ENCODE results near the gene ZCWPW1.

ZCWPW1 gene, protein sequence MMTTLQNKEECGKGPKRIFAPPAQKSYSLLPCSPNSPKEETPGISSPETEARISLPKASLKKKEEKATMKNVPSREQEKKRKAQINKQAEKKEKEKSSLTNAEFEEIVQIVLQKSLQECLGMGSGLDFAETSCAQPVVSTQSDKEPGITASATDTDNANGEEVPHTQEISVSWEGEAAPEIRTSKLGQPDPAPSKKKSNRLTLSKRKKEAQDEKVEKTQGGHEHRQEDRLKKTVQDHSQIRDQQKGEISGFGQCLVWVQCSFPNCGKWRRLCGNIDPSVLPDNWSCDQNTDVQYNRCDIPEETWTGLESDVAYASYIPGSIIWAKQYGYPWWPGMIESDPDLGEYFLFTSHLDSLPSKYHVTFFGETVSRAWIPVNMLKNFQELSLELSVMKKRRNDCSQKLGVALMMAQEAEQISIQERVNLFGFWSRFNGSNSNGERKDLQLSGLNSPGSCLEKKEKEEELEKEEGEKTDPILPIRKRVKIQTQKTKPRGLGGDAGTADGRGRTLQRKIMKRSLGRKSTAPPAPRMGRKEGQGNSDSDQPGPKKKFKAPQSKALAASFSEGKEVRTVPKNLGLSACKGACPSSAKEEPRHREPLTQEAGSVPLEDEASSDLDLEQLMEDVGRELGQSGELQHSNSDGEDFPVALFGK

DNA sequence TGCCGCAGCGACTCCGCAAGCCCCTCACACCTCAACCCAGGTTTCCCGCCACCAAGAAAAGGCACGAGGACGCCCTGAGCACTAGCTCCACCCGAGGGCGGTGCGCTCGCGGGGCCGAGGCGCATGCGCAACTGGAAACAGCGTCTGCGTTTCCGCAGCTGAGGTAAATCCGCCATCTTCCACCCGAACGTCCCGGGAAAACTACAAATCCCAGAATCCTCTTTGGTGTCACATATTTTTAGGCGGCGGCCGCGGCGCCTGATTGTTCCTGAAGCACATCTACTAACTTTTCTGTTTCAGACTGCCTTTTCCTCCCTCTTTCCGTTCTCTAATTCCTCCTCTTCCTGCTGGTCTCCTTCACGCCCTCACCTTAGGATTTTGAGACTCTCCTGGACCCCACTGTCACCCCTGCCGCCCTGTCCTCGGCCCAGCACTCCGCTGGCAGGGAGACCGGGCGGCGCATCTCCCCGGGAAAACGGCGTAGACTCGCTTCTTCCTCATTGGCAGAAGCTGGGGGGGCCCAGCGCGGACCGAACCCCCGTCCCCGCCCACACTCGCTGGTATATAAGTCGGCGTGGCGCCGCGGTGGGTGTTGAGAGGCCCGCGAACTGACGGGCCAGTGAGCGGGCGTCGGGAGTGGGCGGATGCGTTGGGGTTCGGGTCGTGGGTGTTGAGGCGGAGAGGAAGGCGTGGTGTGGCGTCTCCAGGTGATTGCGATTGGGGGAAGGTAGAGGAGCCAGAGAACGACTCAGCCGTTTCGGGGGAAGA, at the start of gene ZCWPW1:
TSS of gene ZCWPW1 (minus strand) at position 505 of the 768 bp plus-strand sequence. CDS start 8,054 bp downstream, outside the sequence.
- H3K27me3 ChIP-seq (ENCODE audit: control insufficient read depth in 1 of 2, insufficient read depth in 2 of 2, low read length in 2 of 2) = no peaks in the 10 kb centered on the region
- H3K36me3 ChIP-seq (ENCODE audit: control insufficient read depth in 2 of 2, insufficient read depth in 2 of 2, low read length in 2 of 2) = peaks cover 7 to 11% of the 10 kb centered on the region in 2 donors
- H3K4me1 ChIP-seq (ENCODE audit: control insufficient read depth, insufficient read depth, low read length) = peaks cover 32% of the 10 kb centered on the region
- H3K4me3 ChIP-seq (ENCODE audit: low read length in 2 of 2) = peak within 1 kb of the TSS; percentile 69 to 88
- peak within 1 kb of the TSS; percentile 100 for H3K27ac ChIP-seq (ENCODE audit: low read length)
- peak within 1 kb of the TSS; percentile 92 to 98 for H3K9ac ChIP-seq (ENCODE audit: low read length in 2 of 2)
- no peaks in the 10 kb centered on the region for H3K9me3 ChIP-seq (ENCODE audit: control insufficient read depth in 2 of 2, low read length in 2 of 2)

DNA sequence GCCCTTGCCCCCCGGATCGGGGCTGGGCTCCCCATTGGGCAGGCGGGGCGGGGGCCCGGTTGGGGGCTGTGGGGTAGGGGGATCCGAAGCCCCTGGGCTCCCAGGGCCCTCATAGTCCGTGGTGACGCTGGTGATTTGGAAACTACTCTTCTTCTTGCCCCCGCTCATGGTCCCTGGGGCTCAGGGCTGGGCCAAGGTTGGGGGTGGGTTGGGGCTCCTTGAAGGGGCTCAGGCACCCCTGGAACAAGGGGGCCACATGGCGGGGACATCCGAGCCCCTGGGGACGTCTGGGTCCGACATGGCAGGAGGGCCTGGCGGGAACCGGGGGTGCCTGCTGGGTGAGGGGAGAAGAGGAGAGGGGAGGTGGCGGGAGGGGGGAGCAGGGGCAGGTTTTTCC, 49.4 kb upstream of the ZCWPW1 start:
- Histone ChIP-seq H3K4me1 (ENCODE audit: control insufficient read depth, insufficient read depth, low read length) (peaks cover 44% of the 10 kb centered on the region), H3K27me3 (ENCODE audit: control insufficient read depth in 1 of 2, insufficient read depth in 2 of 2, low read length in 2 of 2) (no peaks in the 10 kb centered on the region), H3K9me3 (ENCODE audit: control insufficient read depth in 2 of 2, low read length in 2 of 2) (no peaks in the 10 kb centered on the region), H3K36me3 (ENCODE audit: control insufficient read depth in 2 of 2, insufficient read depth in 2 of 2, low read length in 2 of 2) (peaks cover 9% of the 10 kb centered on the region in 2 donors), H3K4me3 (ENCODE audit: low read length in 2 of 2) (peak overlapping the region; percentile 65 to 90), H3K27ac (ENCODE audit: low read length) (peak overlapping the region; percentile 91), H3K9ac (ENCODE audit: low read length in 2 of 2) (peak overlapping the region; percentile 62 to 93)

DNA sequence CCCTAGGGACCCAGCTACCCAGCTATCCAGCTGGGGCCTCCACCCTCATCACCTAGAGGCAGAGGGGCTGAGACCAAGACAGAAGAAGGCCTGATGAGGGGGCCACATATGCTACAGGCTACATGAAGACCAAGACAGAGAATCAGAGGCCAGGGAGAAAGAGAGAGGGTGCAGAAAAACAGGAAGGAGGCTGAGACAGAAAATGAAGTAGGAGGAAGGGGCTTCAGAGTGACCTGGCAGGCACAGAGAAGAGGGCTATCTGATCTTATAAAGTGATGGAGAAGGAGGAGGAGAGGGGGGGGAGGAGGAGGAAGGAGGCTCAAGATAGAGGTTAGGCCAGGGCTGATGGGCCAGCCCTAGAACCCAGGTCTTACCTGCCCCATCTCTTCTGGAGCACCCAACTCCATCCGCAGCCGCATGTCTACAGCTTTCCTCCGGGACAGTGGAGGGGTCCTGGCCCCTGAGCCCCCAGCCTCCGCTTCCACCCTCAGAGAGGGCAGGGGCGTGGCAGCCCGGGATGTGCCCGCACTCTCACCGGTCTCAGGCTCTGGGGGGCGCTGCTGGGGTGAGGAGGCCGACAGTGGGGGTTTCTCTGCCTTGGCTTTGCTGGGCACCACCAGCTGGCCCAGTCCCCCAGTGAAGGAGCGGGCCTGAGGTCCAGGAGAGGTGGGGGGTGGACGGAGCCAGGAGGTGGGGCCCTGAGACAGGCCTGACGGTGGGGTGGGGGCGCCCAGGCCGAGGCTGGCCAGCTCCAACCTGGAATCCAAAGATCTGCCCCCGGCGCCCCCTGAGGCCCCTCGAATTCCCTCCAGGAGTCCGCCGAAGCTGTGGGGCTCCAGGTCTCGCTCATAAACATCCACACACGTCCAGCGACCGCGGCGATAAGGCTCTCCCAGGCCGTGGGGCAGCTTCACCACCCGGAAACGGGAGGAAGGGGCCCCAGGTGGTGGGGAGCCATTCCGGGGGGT, 48.7 kb upstream of the ZCWPW1 start:
- Histone ChIP-seq H3K9ac (ENCODE audit: low read length in 2 of 2) (peak overlapping the region; percentile 62 to 93), H3K27ac (ENCODE audit: low read length) (peak overlapping the region; percentile 91), H3K27me3 (ENCODE audit: control insufficient read depth in 1 of 2, insufficient read depth in 2 of 2, low read length in 2 of 2) (no peaks in the 10 kb centered on the region), H3K4me3 (ENCODE audit: low read length in 2 of 2) (peak overlapping the region; percentile 65 to 90), H3K36me3 (ENCODE audit: control insufficient read depth in 2 of 2, insufficient read depth in 2 of 2, low read length in 2 of 2) (peaks cover 9 to 11% of the 10 kb centered on the region in 2 donors), H3K9me3 (ENCODE audit: control insufficient read depth in 2 of 2, low read length in 2 of 2) (no peaks in the 10 kb centered on the region), H3K4me1 (ENCODE audit: control insufficient read depth, insufficient read depth, low read length) (peaks cover 40% of the 10 kb centered on the region)

DNA sequence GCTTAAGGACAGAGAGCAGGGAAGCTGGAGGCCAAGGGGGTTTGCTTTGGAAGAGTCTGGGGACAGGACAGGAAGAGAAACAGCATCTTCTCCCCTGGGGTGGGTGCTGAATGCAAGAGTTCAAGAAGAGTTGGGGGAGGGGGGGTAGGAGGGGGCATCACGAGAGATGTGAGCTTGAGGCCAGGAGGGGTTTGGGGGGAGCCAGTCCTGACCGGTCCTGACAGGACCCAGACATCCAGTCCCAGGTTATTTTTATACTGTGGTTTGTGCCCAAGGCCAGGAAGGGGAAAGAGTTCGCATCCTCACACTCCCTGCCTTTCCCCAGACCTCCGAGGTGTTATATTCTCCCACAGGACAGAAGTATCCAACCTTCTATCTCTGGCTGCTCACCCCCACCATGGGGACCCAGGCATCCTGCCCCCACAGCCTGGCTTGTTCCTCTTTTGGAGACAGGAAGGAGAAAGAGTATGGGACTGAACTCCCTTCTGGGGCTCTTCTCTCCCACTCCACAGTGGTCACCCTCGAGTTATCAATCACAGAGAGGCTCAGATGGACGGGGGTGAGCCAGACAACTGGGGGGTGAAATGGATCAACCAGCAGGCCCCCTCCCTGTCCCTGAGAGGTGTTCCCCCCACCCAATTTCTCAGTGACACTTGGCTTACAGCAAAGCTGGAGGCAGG, 47.7 kb upstream of the ZCWPW1 start:
- H3K27ac ChIP-seq (ENCODE audit: low read length) = peak overlapping the region; percentile 91
- H3K4me3 ChIP-seq (ENCODE audit: low read length in 2 of 2) = peak overlapping the region; percentile 65 to 90
- H3K36me3 ChIP-seq (ENCODE audit: control insufficient read depth in 2 of 2, insufficient read depth in 2 of 2, low read length in 2 of 2) = peaks cover 11 to 14% of the 10 kb centered on the region in 2 donors
- peaks cover 44% of the 10 kb centered on the region for H3K4me1 ChIP-seq (ENCODE audit: control insufficient read depth, insufficient read depth, low read length)
- peak overlapping the region; percentile 62 to 93 for H3K9ac ChIP-seq (ENCODE audit: low read length in 2 of 2)
- H3K9me3 ChIP-seq (ENCODE audit: control insufficient read depth in 2 of 2, low read length in 2 of 2) = no peaks in the 10 kb centered on the region
- no peaks in the 10 kb centered on the region for H3K27me3 ChIP-seq (ENCODE audit: control insufficient read depth in 1 of 2, insufficient read depth in 2 of 2, low read length in 2 of 2)

DNA sequence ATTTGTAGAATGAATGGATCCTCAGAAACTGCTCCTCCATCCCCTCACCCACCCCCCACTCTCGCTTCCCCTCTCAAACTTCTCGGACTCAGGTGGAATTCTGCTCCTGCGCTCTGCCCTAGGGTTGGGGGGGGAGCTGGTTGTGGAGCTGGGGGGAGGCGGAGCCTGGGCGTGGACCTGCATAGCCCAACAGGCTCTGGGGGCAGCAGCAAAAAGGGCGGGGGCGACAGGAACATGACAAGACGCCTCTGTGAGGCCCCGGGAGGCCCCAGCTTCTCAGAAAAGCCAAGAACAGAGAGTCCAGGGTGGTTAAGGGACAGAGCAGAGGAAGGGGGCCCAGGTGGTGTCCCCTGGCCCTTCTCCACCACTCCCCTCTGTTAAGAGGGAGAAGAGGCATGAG, 47.0 kb upstream of the ZCWPW1 start:
- Histone ChIP-seq H3K4me1 (ENCODE audit: control insufficient read depth, insufficient read depth, low read length) (peaks cover 44% of the 10 kb centered on the region), H3K9ac (ENCODE audit: low read length in 2 of 2) (peak overlapping the region; percentile 62 to 93), H3K27me3 (ENCODE audit: control insufficient read depth in 1 of 2, insufficient read depth in 2 of 2, low read length in 2 of 2) (no peaks in the 10 kb centered on the region), H3K27ac (ENCODE audit: low read length) (peak overlapping the region; percentile 91), H3K36me3 (ENCODE audit: control insufficient read depth in 2 of 2, insufficient read depth in 2 of 2, low read length in 2 of 2) (peaks cover 11 to 14% of the 10 kb centered on the region in 2 donors), H3K4me3 (ENCODE audit: low read length in 2 of 2) (peak overlapping the region; percentile 65 to 90), H3K9me3 (ENCODE audit: control insufficient read depth in 2 of 2, low read length in 2 of 2) (no peaks in the 10 kb centered on the region)

DNA sequence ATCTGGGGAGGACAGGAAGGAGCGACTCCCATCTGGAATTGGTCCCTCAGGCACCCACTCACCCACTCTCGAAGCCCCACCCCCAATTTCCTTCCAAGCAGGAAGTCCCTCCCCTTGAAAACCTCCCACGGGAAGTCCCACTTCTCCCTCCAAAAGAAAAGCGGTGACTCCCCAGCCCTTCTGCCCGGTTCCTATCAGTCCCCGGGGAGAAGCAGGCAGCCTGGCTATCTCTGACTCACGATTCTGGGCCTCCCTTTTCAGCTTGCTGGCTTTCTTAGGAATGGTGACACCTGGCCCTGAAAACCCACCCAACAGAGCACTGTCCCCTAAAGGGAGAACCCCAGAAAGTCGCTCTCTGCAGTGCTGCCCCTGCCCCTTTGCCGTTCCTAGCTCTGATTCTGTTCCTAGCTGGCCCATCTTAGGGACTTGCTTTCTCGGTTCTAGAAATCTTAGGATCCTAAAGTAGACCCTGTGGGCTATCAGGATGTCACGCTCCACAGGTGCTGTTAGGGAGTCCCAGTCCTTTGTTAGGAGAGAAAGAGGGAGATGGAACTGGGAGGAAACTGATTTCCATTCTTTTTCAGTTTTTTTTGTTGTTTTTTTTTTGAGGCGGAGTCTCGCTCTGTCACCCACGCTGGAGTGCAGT, 44.5 kb upstream of the ZCWPW1 start:
- no peak overlapping the region for H3K27ac ChIP-seq (ENCODE audit: low read length)
- H3K4me1 ChIP-seq (ENCODE audit: control insufficient read depth, insufficient read depth, low read length) = peaks cover 47% of the 10 kb centered on the region
- H3K9ac ChIP-seq (ENCODE audit: low read length in 2 of 2) = no peak overlapping the region
- H3K27me3 ChIP-seq (ENCODE audit: control insufficient read depth in 1 of 2, insufficient read depth in 2 of 2, low read length in 2 of 2) = no peaks in the 10 kb centered on the region
- H3K9me3 ChIP-seq (ENCODE audit: control insufficient read depth in 2 of 2, low read length in 2 of 2) = no peaks in the 10 kb centered on the region
- H3K36me3 ChIP-seq (ENCODE audit: control insufficient read depth in 2 of 2, insufficient read depth in 2 of 2, low read length in 2 of 2) = peaks cover 11 to 14% of the 10 kb centered on the region in 2 donors
- H3K4me3 ChIP-seq (ENCODE audit: low read length in 2 of 2) = peak overlapping the region in 1 of 2 donors; percentile 19

DNA sequence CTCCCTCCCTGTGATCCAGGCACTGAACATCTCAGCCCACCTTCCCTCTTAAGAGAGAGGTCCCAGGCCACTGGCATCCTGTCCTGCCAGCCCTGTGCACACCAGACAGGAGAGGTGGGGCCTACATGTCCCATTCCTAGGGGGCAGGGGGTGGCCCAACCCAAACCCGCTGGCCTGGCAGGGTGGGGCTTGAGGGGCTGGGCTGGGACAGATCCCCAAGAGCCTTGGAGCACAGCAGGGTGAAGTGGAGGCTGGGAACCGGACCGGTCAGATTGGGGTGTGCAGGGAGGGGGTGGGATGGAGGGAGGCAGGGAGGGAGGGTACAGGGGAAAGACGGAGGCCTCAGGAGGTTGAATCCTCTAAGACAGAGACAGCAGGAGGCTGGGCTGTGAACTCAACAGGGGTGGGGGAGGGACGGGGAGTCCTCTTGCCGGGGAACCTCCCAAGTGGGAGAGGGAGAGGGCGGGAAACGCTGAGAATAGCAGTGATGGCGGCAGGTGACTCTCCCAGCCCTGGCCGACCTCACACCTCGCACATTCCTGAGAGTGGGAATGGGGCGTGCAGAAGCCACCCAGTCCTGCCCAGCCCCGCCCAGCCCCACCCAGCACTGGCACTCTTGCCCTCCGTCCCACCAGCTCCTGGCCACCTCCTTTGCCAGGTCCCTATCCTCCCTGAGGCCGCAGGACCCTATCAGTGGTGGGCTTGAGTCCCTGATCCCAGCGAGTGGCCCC, 43.8 kb upstream of the ZCWPW1 start:
- H3K9me3 ChIP-seq (ENCODE audit: control insufficient read depth in 2 of 2, low read length in 2 of 2) = no peaks in the 10 kb centered on the region
- H3K4me3 ChIP-seq (ENCODE audit: low read length in 2 of 2) = no peak overlapping the region
- H3K9ac ChIP-seq (ENCODE audit: low read length in 2 of 2) = no peak overlapping the region
- H3K36me3 ChIP-seq (ENCODE audit: control insufficient read depth in 2 of 2, insufficient read depth in 2 of 2, low read length in 2 of 2) = peaks cover 12 to 14% of the 10 kb centered on the region in 2 donors
- peaks cover 42% of the 10 kb centered on the region for H3K4me1 ChIP-seq (ENCODE audit: control insufficient read depth, insufficient read depth, low read length)
- no peak overlapping the region for H3K27ac ChIP-seq (ENCODE audit: low read length)
- no peaks in the 10 kb centered on the region for H3K27me3 ChIP-seq (ENCODE audit: control insufficient read depth in 1 of 2, insufficient read depth in 2 of 2, low read length in 2 of 2)

DNA sequence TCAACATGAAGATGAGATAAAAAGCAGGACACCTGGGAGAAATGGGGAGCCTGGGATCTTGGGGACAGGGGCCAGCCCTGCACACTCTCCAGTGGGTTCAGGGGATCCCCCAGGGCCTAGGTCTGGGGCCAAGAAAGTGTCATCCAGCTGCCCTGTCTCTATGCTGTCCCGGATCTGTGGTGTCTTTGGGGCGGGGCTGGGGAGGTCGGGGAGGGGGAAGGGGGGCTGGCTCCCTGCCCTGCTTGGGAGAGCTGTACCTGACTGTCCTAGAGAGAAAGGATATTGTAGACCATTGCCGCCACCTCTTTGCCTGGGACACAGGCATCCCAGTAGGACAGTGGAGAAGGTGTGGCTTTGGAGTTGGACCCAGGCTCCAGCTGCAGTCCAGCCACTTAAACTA, 42.5 kb upstream of the ZCWPW1 start:
- Histone ChIP-seq H3K36me3 (ENCODE audit: control insufficient read depth in 2 of 2, insufficient read depth in 2 of 2, low read length in 2 of 2) (peaks cover 13 to 14% of the 10 kb centered on the region in 2 donors), H3K4me1 (ENCODE audit: control insufficient read depth, insufficient read depth, low read length) (peaks cover 37% of the 10 kb centered on the region), H3K4me3 (ENCODE audit: low read length in 2 of 2) (no peak overlapping the region), H3K27me3 (ENCODE audit: control insufficient read depth in 1 of 2, insufficient read depth in 2 of 2, low read length in 2 of 2) (no peaks in the 10 kb centered on the region), H3K27ac (ENCODE audit: low read length) (no peak overlapping the region), H3K9me3 (ENCODE audit: control insufficient read depth in 2 of 2, low read length in 2 of 2) (no peaks in the 10 kb centered on the region), H3K9ac (ENCODE audit: low read length in 2 of 2) (no peak overlapping the region)

Measured in stomach smooth muscle (tissue), 2 donors.